HCT116 (cell line): ENCODE results near the gene MYH13. TPM values are rescaled to one million over a fixed set of nuclear protein-coding genes. Genes with fewer than 3 reads are reported as not detected.

Experiments
- ATAC-seq: fragments of 200-7000 bp; cut with Tn5 transposase; 2 replicates; pipeline ENCODE4 v1.9.1; 2020; ENCODE audit warnings: mild to moderate bottlenecking, moderate library complexity
- BruUV-seq: library from RNA; stranded (reverse); fragments of 400-500 nt; replicated peaks from 2 replicates; lab custom pipeline; 2021; lab: Mats Ljungman, UMichigan
- CTCF ChIA-PET: fragments of 300-600 bp; sonication (Branson Sonifier 250); formaldehyde crosslinking; loops from one replicate; lab custom pipeline; 2021; ENCODE audit warnings: antibody characterized with exemption; lab: Charles Lee
- POLR2A ChIA-PET: fragments of 300-600, 350-600 bp; sonication (Branson Sonifier 250); formaldehyde crosslinking; loops from one replicate; lab custom pipeline; 2021; ENCODE audit warnings: antibody characterized with exemption; lab: Charles Lee
- RAD21 ChIA-PET, 2 experiments: fragments of 300-600 bp; sonication (Branson Sonifier 250); formaldehyde crosslinking; loops; one replicate each; lab custom pipeline; 2023; ENCODE audit warnings: low total read pairs in 2 of 2; ENCODE audit not compliant: uncharacterized antibody in 2 of 2, unreplicated experiment in 2 of 2, low non-redundant PET in 1 of 2; lab: Charles Lee
- DNase-seq: peaks from one replicate; pipeline ENCODE4 v3.0.0-alpha.2; 2010; ENCODE audit warnings: low read depth, low spot score
- H2AFZ ChIP-seq: fragments of 200-600 bp; shearing (Covaris generic), sonication (generic); 2 replicates; pipeline ENCODE4 v1.6.1; 2017; ENCODE audit warnings: low read depth, mixed run types, mixed read lengths, antibody characterized with exemption, low read length; ENCODE audit not compliant: poor library complexity, severe bottlenecking
- H3K27ac ChIP-seq: 2 replicates; pipeline ENCODE4 v1.5.1; 2012; ENCODE audit warnings: low read depth, low read length
- H3K27me3 ChIP-seq: fragments of 200-600 bp; sonication (generic); 2 replicates; pipeline ENCODE4 v1.6.1; 2016; ENCODE audit warnings: mixed run types, low read length, mixed read lengths; ENCODE audit not compliant: insufficient read depth
- H3K36me3 ChIP-seq, 2 experiments: fragments of 200-500 bp in 1 of 2; fragments of 200-600 bp in 1 of 2; sonication (Bioruptor generic) in 1 of 2; sonication (generic) in 1 of 2; 2 replicates each; pipeline versions ENCODE4 v1.5.1 to v1.6.1; 2014 to 2016; ENCODE audit warnings: low read length in 2 of 2, inconsistent platforms in 1 of 2, mixed read lengths in 1 of 2, mixed run types in 1 of 2; ENCODE audit not compliant: insufficient read depth in 2 of 2, control insufficient read depth in 1 of 2
- H3K4me1 ChIP-seq, 2 experiments: fragments of 200-600 bp in 1 of 2; sonication (generic) in 1 of 2; 2 replicates each; pipeline versions ENCODE4 v1.5.1 to v1.6.1; 2012 to 2017; ENCODE audit warnings: low read length in 2 of 2, inconsistent platforms in 1 of 2, mild to moderate bottlenecking in 1 of 2, mixed read lengths in 1 of 2, mixed run types in 1 of 2, moderate library complexity in 1 of 2; ENCODE audit not compliant: insufficient read depth in 2 of 2, control insufficient read depth in 1 of 2
- H3K4me2 ChIP-seq: fragments of 200-600 bp; sonication (generic); 2 replicates; pipeline ENCODE4 v1.6.1; 2017; ENCODE audit warnings: mixed run types, low read length, mixed read lengths
- H3K4me3 ChIP-seq, 2 experiments: fragments of 200-600 bp in 1 of 2; sonication (generic) in 1 of 2; replicated peaks in 1 of 2; 2 replicates each; pipeline ENCODE4 v1.5.1; 2011 to 2016; ENCODE audit warnings: low read length in 2 of 2, control low read depth in 1 of 2, low read depth in 1 of 2, mild to moderate bottlenecking in 1 of 2, mixed read lengths in 1 of 2, mixed run types in 1 of 2
- H3K79me2 ChIP-seq: fragments of 200-600 bp; sonication (generic); 2 replicates; pipeline ENCODE4 v1.6.1; 2017; ENCODE audit warnings: mild to moderate bottlenecking, mixed run types, low read length, moderate library complexity, mixed read lengths; ENCODE audit not compliant: insufficient read depth
- H3K9ac ChIP-seq: fragments of 200-600 bp; sonication (generic); 2 replicates; pipeline ENCODE4 v1.6.1; 2016; ENCODE audit warnings: low read length, mixed read lengths
- H3K9me2 ChIP-seq: fragments of 200-600 bp; sonication (generic), shearing (Covaris generic); 2 replicates; pipeline ENCODE4 v1.6.1; 2017; ENCODE audit warnings: mixed run types, mild to moderate bottlenecking, moderate library complexity; ENCODE audit not compliant: insufficient read depth
- H3K9me3 ChIP-seq, 2 experiments: fragments of 200-500 bp in 1 of 2; fragments of 200-600 bp in 1 of 2; sonication (Bioruptor generic) in 1 of 2; sonication (generic) in 1 of 2; 2 replicates each; pipeline ENCODE4 v1.6.1; 2014 to 2017; ENCODE audit warnings: low read length in 2 of 2, mixed read lengths in 2 of 2, inconsistent platforms in 1 of 2, low read depth in 1 of 2, mild to moderate bottlenecking in 1 of 2, mixed run types in 1 of 2, moderate library complexity in 1 of 2; ENCODE audit not compliant: control insufficient read depth in 1 of 2, insufficient read depth in 1 of 2
- H4K20me1 ChIP-seq: fragments of 200-600 bp; sonication (generic), shearing (Covaris generic); 2 replicates; pipeline ENCODE4 v1.6.1; 2017; ENCODE audit warnings: mixed run types, mild to moderate bottlenecking, moderate library complexity; ENCODE audit not compliant: insufficient read depth
- CBX3 ChIP-seq: IDR thresholded peaks from 2 replicates; pipeline ENCODE4 v1.6.1; 2012; ENCODE audit warnings: low read depth
- CEBPB ChIP-seq: IDR thresholded peaks from 2 replicates; pipeline ENCODE4 v1.6.1; 2012; ENCODE audit warnings: low read depth
- CTCF ChIP-seq, 3 experiments: fragments of 200-600 bp in 1 of 3; sonication (generic) in 1 of 3; IDR thresholded peaks in 2 of 3; conservative IDR thresholded peaks in 1 of 3; 2 replicates each; pipeline ENCODE4 v1.5.1; 2012 to 2017; ENCODE audit warnings: low read depth in 2 of 3, low read length in 2 of 3, antibody characterized with exemption in 1 of 3, borderline replicate concordance in 1 of 3, control low read depth in 1 of 3, mild to moderate bottlenecking in 1 of 3, mixed read lengths in 1 of 3, mixed run types in 1 of 3, moderate library complexity in 1 of 3; ENCODE audit not compliant: insufficient read depth in 1 of 3
- EZH2 ChIP-seq: fragments of 200-600 bp; sonication (generic); IDR thresholded peaks from 2 replicates; pipeline ENCODE4 v1.6.1; 2017; ENCODE audit warnings: antibody characterized with exemption, mixed run types
- EZH2phosphoT487 ChIP-seq: fragments of 200-600 bp; IDR thresholded peaks from 2 replicates; pipeline ENCODE4 v1.6.1; 2018; ENCODE audit warnings: antibody characterized with exemption, borderline replicate concordance
- JUND ChIP-seq: IDR thresholded peaks from 2 replicates; pipeline ENCODE4 v1.6.1; 2012
- POLR2A ChIP-seq: IDR thresholded peaks from 2 replicates; pipeline ENCODE4 v1.7.0; 2011; ENCODE audit warnings: borderline replicate concordance; ENCODE audit not compliant: insufficient read depth, insufficient read length; ENCODE audit errors: extremely low read depth
- POLR2AphosphoS5 ChIP-seq: IDR thresholded peaks from 2 replicates; pipeline ENCODE4 v1.6.1; 2011; ENCODE audit warnings: mild to moderate bottlenecking, low read depth, low read length, moderate library complexity
- SIN3A ChIP-seq: IDR thresholded peaks from 2 replicates; pipeline ENCODE4 v1.6.1; 2012; ENCODE audit warnings: low read depth
- SRF ChIP-seq: IDR thresholded peaks from 2 replicates; pipeline ENCODE4 v1.6.1; 2012; ENCODE audit warnings: low read depth
- TCF7L2 ChIP-seq: IDR thresholded peaks from 2 replicates; pipeline ENCODE4 v1.7.0; 2011; ENCODE audit warnings: borderline replicate concordance, inconsistent platforms; ENCODE audit not compliant: insufficient read depth, insufficient read length; ENCODE audit errors: extremely low read depth
- YY1 ChIP-seq: IDR thresholded peaks from 2 replicates; pipeline ENCODE4 v1.6.1; 2011; ENCODE audit warnings: low read length, low read depth, moderate library complexity, mild to moderate bottlenecking; ENCODE audit not compliant: insufficient replicate concordance; ENCODE audit errors: extremely low read depth
- ZFX ChIP-seq: fragments of 450-650 bp; IDR thresholded peaks from 2 replicates; pipeline ENCODE4 v1.6.1; 2017
- ZNF274 ChIP-seq: fragments of 200-500 bp; sonication (Bioruptor generic); IDR thresholded peaks from 2 replicates; pipeline ENCODE4 v1.6.1; 2014; ENCODE audit warnings: mild to moderate bottlenecking, low read depth, low read length, inconsistent platforms
- intact Hi-C: fragments of 100-400 bp; cut with micrococcal nuclease; formaldehyde crosslinking; loops from 2 replicates; pipeline ENCODE4 v1.10.0; 2022
- total RNA-seq: library from RNA; stranded (reverse); gene quantifications from one replicate; pipeline ENCODE4 v1.2.1, GENCODE V29; 2021; ENCODE audit not compliant: unreplicated experiment

Gene MYH13
- total RNA-seq, 1 experiment from 2014 or later, result not detected

- H3K79me2 ChIP-seq, result no peaks in the 10 kb centered on the region
- H3K9ac ChIP-seq, result no peak overlapping the region
- H3K4me2 ChIP-seq, result peak overlapping the region; percentile 48
- TF ChIP-seq ZNF274 (no peak), EZH2 (no peak), SIN3A (no peak), YY1 (no peak), CBX3 (no peak), EZH2phosphoT487 (no peak)
- no peaks in the 10 kb centered on the region for H3K9me2 ChIP-seq
- ATAC-seq (peak; percentile 71), DNase-seq (no peak)
- H3K36me3 ChIP-seq, result no peaks in the 10 kb centered on the region
- H3K9me3 ChIP-seq, result no peaks in the 10 kb centered on the region
- RAD21 ChIA-PET, result no interaction called here
- H3K4me1 ChIP-seq, result peaks cover 0 to 4% of the 10 kb centered on the region in 2 experiments; a peak in 1 of 4 replicates
- H4K20me1 ChIP-seq, result no peaks in the 10 kb centered on the region
- no peak overlapping the region for H3K27ac ChIP-seq
- no peaks in the 10 kb centered on the region for H3K27me3 ChIP-seq
- H3K4me3 ChIP-seq, result no peak overlapping the region; a peak in 1 of 4 replicates
- no peak overlapping the region for H2AFZ ChIP-seq
- CTCF ChIA-PET, result interaction anchor here (1.0 to 1.4 kb wide), 2 partner anchors 51 to 351 kb away, joined by 3 read pairs; no protein-coding TSS in a partner anchor
- POLR2A ChIA-PET, result no interaction called here
- no TSS peak for BruUV-seq
- intact Hi-C loops, result no loop called here
Observed at GRCh38 chr17:10278218-10278617, 94.6 kb downstream of the MYH13 start.

GRCh38 chr17:10276436-10276835 lies 96.4 kb downstream of the MYH13 start:
- Histone ChIP-seq H3K36me3 (no peaks in the 10 kb centered on the region), H3K4me1 (peaks cover 0 to 4% of the 10 kb centered on the region in 2 experiments; a peak in 1 of 4 replicates), H3K4me3 (no peak overlapping the region), H4K20me1 (no peaks in the 10 kb centered on the region), H3K79me2 (no peaks in the 10 kb centered on the region), H2AFZ (no peak overlapping the region), H3K4me2 (no peak overlapping the region), H3K9me3 (no peaks in the 10 kb centered on the region), H3K9ac (no peak overlapping the region), H3K9me2 (no peaks in the 10 kb centered on the region), H3K27ac (no peak overlapping the region)
- intact Hi-C loops, result no loop called here
- RAD21 ChIA-PET, result no interaction called here
- CTCF ChIA-PET, result no interaction called here
- TF ChIP-seq JUND, result no peak
- no peak for TF ChIP-seq ZNF274
- TF ChIP-seq ZFX, result no peak
- TF ChIP-seq CEBPB, result no peak
- TF ChIP-seq POLR2AphosphoS5, result no peak
- TF ChIP-seq TCF7L2, result no peak
- no peak for TF ChIP-seq POLR2A
- TF ChIP-seq SRF, result no peak
- no peak for TF ChIP-seq CBX3
- TF ChIP-seq CTCF (IDR thresholded peaks at IDR 0.05 in 2 of 3, conservative IDR thresholded peaks at IDR 0.05 in 1 of 3; ENCODE audit: borderline replicate concordance in 1 of 3, insufficient read depth in 1 of 3, low read depth in 2 of 3, low read length in 2 of 3), result no peak
- TF ChIP-seq, all 23 proteins: peak for 0
- ATAC-seq, result no peak
- BruUV-seq, result no TSS peak
- POLR2A ChIA-PET, result no interaction called here
- DNase-seq, result no peak
- no peaks in the 10 kb centered on the region for H3K27me3 ChIP-seq
